H1 (cell line): ENCODE measurements around the gene NUP85. TPM values are rescaled to one million over a fixed set of nuclear protein-coding genes. Genes with fewer than 3 reads are reported as not detected.

Source experiments
- EGR1 ChIP-seq: IDR thresholded peaks from 2 replicates; pipeline ENCODE4 v1.6.1; 2011; ENCODE audit warnings: low read depth, low read length, borderline replicate concordance
- SP2 ChIP-seq: IDR thresholded peaks from 2 replicates; pipeline ENCODE4 v1.6.1; 2012; ENCODE audit warnings: mild to moderate bottlenecking, low read length, inconsistent platforms
- TAF7 ChIP-seq: optimal IDR thresholded peaks from 2 replicates; pipeline ENCODE3; 2011; ENCODE audit warnings: low read depth, mild to moderate bottlenecking, inconsistent platforms, low read length, moderate library complexity, borderline replicate concordance
- TBP ChIP-seq: IDR thresholded peaks from 2 replicates; pipeline ENCODE4 v1.6.1; 2011; ENCODE audit warnings: low read depth, low read length, improper control_type of control experiment
- polyA plus RNA-seq, 7 experiments: library from polyadenylated mRNA; depleted of rRNA in 3 of 7; stranded (reverse) in 5 of 7; unstranded in 2 of 7; fragments of >200 nt in 5 of 7; fragments of 200-250 nt in 2 of 7; gene quantifications; 1 replicate in 5 of 7; 2 replicates in 1 of 7; 4 replicates in 1 of 7; pipeline versions ENCODE4 v1.2.1 to v1.2.3, GENCODE V29; 2011 to 2013; ENCODE audit warnings: missing spikeins in 2 of 7, mixed read lengths in 2 of 7
- total RNA-seq: library from RNA; stranded (reverse); fragmentation: NEBNext Ultra II Directional; extraction: Animal tissue kit (Norgen Biotek cat#: 25700); gene quantifications from 2 replicates; pipeline ENCODE4 v1.2.1, GENCODE V29; 2021
- TF ChIP-seq, protein P1 (sequence below): IDR thresholded peaks from 2 replicates; pipeline ENCODE4 v1.6.1; 2012; ENCODE audit warnings: inconsistent platforms

NUP85 gene
- total and polyA plus RNA-seq, 2 of the 8 experiments (the other 6 are each of a cell fraction or from before 2014, with no cell fraction given) = 98.5 to 154 TPM

DNA sequence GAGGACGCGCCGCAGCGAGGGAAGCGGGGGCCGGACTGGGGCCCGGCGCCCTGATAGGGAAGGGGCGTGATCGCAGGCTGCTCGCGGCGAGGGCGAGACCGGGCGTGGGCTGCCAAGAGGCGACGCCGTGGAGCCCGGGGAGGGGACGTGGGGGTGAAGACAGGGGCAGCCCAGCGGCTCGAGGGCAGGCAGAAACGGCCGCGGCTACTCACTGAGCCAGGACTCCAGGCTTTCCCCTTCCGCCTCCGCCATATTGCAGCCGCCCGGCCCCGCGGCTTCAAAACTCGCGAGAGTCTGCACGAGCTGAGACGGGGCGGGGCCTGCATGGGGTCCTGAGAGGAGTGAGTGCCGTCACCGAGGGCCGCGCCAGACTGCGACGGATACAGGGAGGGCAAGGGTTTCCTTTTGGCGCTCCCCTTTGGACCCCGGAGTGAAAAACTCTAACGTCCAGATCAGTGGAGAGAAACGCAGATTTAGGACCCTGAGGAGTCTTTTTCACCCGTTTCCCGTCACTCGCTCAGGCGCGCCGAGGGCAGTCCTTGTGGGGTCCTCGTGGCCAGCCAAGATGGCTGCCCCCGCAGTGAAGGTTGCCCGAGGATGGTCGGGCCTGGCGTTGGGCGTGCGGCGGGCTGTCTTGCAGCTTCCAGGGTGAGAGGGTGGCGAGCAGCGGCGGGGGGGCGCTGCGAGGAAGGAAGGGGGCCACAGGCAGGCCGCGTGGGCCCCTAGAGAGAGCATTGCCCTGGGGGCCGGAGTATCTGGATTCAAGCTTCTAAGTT is 56.0 kb downstream of the NUP85 start, which contains the start of the genes GGA3 and MRPS7 (continued):
- TF ChIP-seq, protein P1, sequence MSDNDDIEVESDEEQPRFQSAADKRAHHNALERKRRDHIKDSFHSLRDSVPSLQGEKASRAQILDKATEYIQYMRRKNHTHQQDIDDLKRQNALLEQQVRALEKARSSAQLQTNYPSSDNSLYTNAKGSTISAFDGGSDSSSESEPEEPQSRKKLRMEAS = peak; percentile 78
- TF ChIP-seq SP2 (no peak), TBP (peak; percentile 86), EGR1 (no peak), TAF7 (peak; percentile 89)
